Ovary (tissue), 3 donors: Measurements from ENCODE around the gene AFF3.

Experiments used
- CTCF ChIP-seq, 3 donors: fragments of 450-650 bp in 2 of 3; fragments of 200-600 bp in 1 of 3; IDR thresholded peaks; one replicate each; pipeline versions ENCODE4 v1.5.1 to v1.8.0; 2016 to 2022; ENCODE audit warnings: antibody characterized with exemption in 3 of 3, mild to moderate bottlenecking in 1 of 3
- EP300 ChIP-seq: sonication (generic); formaldehyde crosslinking; IDR thresholded peaks from one replicate; pipeline ENCODE4 v1.6.1; 2017; ENCODE audit warnings: antibody characterized with exemption
- POLR2A ChIP-seq: fragments of 450-650 bp; IDR thresholded peaks from one replicate; pipeline ENCODE4 v1.6.1; 2017; ENCODE audit warnings: antibody characterized with exemption, mild to moderate bottlenecking, moderate library complexity
- donor health status: DM: no; HTN: no; CAD: no.

GRCh38 chr2:99737537-99737936 is 404.9 kb downstream of the AFF3 start:
- TF ChIP-seq CTCF (IDR thresholded peaks at IDR 0.05) (no peak), POLR2A (no peak), EP300 (no peak)
